Embryonic facial prominence (tissue), 1 donor: ENCODE data around the gene SUFU.

Experiments
- DNase-seq: peaks from one replicate; pipeline ENCODE4 v3.0.0-alpha.2; 2016; ENCODE audit errors: extremely low spot score

The SUFU gene

GRCh38 chr10:102670871-102671434 lies 167.2 kb downstream of the SUFU start:
- DNase-seq, result no peak

- DNase-seq, result no peak
These were observed 169.6 kb downstream of the SUFU start for GRCh38 chr10:102673236-102673818.

- peak; percentile 63 for DNase-seq
These were observed 170.2 kb downstream of the SUFU start for GRCh38 chr10:102673819-102674511.

GRCh38 chr10:102674566-102674965 lies 170.8 kb downstream of the SUFU start:
- no peak for DNase-seq

- DNase-seq, result no peak
These were observed 171.4 kb downstream of the SUFU start for GRCh38 chr10:102675011-102675665.

GRCh38 chr10:102675666-102676533 lies 172.1 kb downstream of the SUFU start:
- no peak for DNase-seq

GRCh38 chr10:102676534-102677315 lies 173.0 kb downstream of the SUFU start:
- DNase-seq, result no peak

- no peak for DNase-seq
These were observed 173.7 kb downstream of the SUFU start for GRCh38 chr10:102677331-102678067.

GRCh38 chr10:102678068-102678400 lies 174.3 kb downstream of the SUFU start:
- DNase-seq, result no peak

- no peak for DNase-seq
These were observed 175.1 kb downstream of the SUFU start for GRCh38 chr10:102678842-102679289.

- DNase-seq, result no peak
These were observed 175.8 kb downstream of the SUFU start for GRCh38 chr10:102679596-102679995.

- DNase-seq, result no peak
These were observed 177.9 kb downstream of the SUFU start for GRCh38 chr10:102681696-102682095.

- no peak for DNase-seq
These were observed 178.6 kb downstream of the SUFU start for GRCh38 chr10:102682416-102682815.

GRCh38 chr10:102682981-102683380 lies 179.2 kb downstream of the SUFU start:
- DNase-seq, result no peak
